H1 (cell line): Measurements from ENCODE around the gene ARHGEF26. TPM values are rescaled to one million over a fixed set of nuclear protein-coding genes. Genes with fewer than 3 reads are reported as not detected.

Experiments
- CTCF ChIA-PET: fragments of 300-600 bp; sonication (Branson Sonifier 250); formaldehyde crosslinking; loops from one replicate; lab custom pipeline; 2021; ENCODE audit not compliant: partially characterized antibody; lab: Charles Lee
- POLR2A ChIA-PET: fragments of 300-600 bp; sonication (Branson Sonifier 250); formaldehyde crosslinking; loops from one replicate; lab custom pipeline; 2021; ENCODE audit warnings: inconsistent platforms; ENCODE audit not compliant: partially characterized antibody; lab: Charles Lee
- DNase-seq, 2 experiments: peaks; one replicate each; pipeline versions ENCODE4 v3.0.0 to v3.0.0-alpha.2; 2010 to 2022; ENCODE audit warnings: low spot score in 2 of 2, low read depth in 1 of 2, mixed read lengths in 1 of 2
- FAIRE-seq: peaks from 2 replicates; lab custom pipeline; 2011; peaks lifted over from hg19 to GRCh38; lab: Jason Lieb, UNC
- H2AFZ ChIP-seq: 2 replicates; pipeline ENCODE4 v1.8.1; 2012; ENCODE audit warnings: low read length, inconsistent platforms
- H2AK5ac ChIP-seq: 2 replicates; pipeline ENCODE4 v1.6.1; 2013; ENCODE audit warnings: low read depth, low read length
- H2BK120ac ChIP-seq: replicated peaks from 2 replicates; pipeline ENCODE3; 2013; ENCODE audit warnings: low read depth, low read length, inconsistent platforms
- H2BK12ac ChIP-seq: 2 replicates; pipeline ENCODE4 v1.6.1; 2013; ENCODE audit warnings: low read depth, low read length
- H2BK15ac ChIP-seq: 2 replicates; pipeline ENCODE4 v1.6.1; 2013; ENCODE audit warnings: low read length
- H2BK20ac ChIP-seq: 2 replicates; pipeline ENCODE4 v1.6.1; 2013; ENCODE audit warnings: low read length
- H2BK5ac ChIP-seq: 2 replicates; pipeline ENCODE4 v1.6.1; 2013; ENCODE audit warnings: low read depth, low read length
- H3K14ac ChIP-seq: 2 replicates; pipeline ENCODE4 v1.6.1; 2013; ENCODE audit warnings: inconsistent platforms; ENCODE audit not compliant: insufficient read length
- H3K18ac ChIP-seq: 2 replicates; pipeline ENCODE4 v1.6.1; 2013; ENCODE audit warnings: low read length; ENCODE audit errors: extremely low read depth
- H3K23ac ChIP-seq: 2 replicates; pipeline ENCODE4 v1.6.1; 2013; ENCODE audit warnings: inconsistent platforms; ENCODE audit not compliant: insufficient read length
- H3K23me2 ChIP-seq: 2 replicates; pipeline ENCODE4 v1.6.1; 2013; ENCODE audit warnings: low read depth, low read length
- H3K27ac ChIP-seq: 2 replicates; pipeline ENCODE4 v1.6.1; 2011; ENCODE audit warnings: low read depth, low read length, inconsistent platforms
- H3K27me3 ChIP-seq, 4 experiments: replicated peaks in 1 of 4; 1 replicate in 1 of 4; 2 replicates in 3 of 4; pipeline versions ENCODE4 v1.6.1 to v1.8.1; 2011 to 2013; ENCODE audit warnings: low read length in 3 of 4, mild to moderate bottlenecking in 3 of 4, inconsistent platforms in 2 of 4, mixed read lengths in 2 of 4, moderate library complexity in 1 of 4; ENCODE audit not compliant: control insufficient read depth in 3 of 4, insufficient read depth in 3 of 4; ENCODE audit errors: extremely low read depth in 1 of 4
- H3K36me3 ChIP-seq, 4 experiments: 2 replicates each; pipeline versions ENCODE4 v1.6.1 to v1.8.1; 2011 to 2013; ENCODE audit warnings: mild to moderate bottlenecking in 4 of 4, low read length in 3 of 4, moderate library complexity in 2 of 4, control low read depth in 1 of 4, inconsistent platforms in 1 of 4; ENCODE audit not compliant: insufficient read depth in 4 of 4, control insufficient read depth in 2 of 4
- H3K4ac ChIP-seq: replicated peaks from 2 replicates; pipeline ENCODE3; 2013; ENCODE audit warnings: low read length, low read depth, mixed read lengths, inconsistent platforms; ENCODE audit not compliant: insufficient read length
- H3K4me1 ChIP-seq, 4 experiments: replicated peaks in 1 of 4; 1 replicate in 1 of 4; 2 replicates in 3 of 4; pipeline versions ENCODE4 v1.6.1 to v1.8.1; 2011 to 2013; ENCODE audit warnings: low read length in 3 of 4, inconsistent platforms in 2 of 4, mixed read lengths in 1 of 4; ENCODE audit not compliant: insufficient read depth in 4 of 4, control insufficient read depth in 3 of 4
- H3K4me2 ChIP-seq, 2 experiments: 2 replicates each; pipeline versions ENCODE4 v1.6.1 to v1.8.1; 2011 to 2013; ENCODE audit warnings: low read depth in 2 of 2, low read length in 2 of 2, control low read depth in 1 of 2, inconsistent platforms in 1 of 2, mild to moderate bottlenecking in 1 of 2; ENCODE audit not compliant: insufficient read depth in 1 of 2
- H3K4me3 ChIP-seq, 4 experiments: fragments of 200-600, 300-600 bp in 1 of 4; sonication (generic), shearing (Covaris generic), sonication (Bioruptor Twin) in 1 of 4; 2 replicates each; pipeline versions ENCODE4 v1.5.1 to v1.8.1; 2011 to 2016; ENCODE audit warnings: low read length in 4 of 4, low read depth in 3 of 4, control low read depth in 2 of 4, inconsistent platforms in 2 of 4, mild to moderate bottlenecking in 2 of 4, mixed read lengths in 1 of 4, moderate library complexity in 1 of 4; ENCODE audit not compliant: insufficient read depth in 2 of 4; ENCODE audit errors: extremely low read depth in 1 of 4
- H3K56ac ChIP-seq: replicated peaks from 2 replicates; pipeline ENCODE3; 2013; ENCODE audit warnings: low read depth, mild to moderate bottlenecking, mixed read lengths, low read length, inconsistent platforms; ENCODE audit not compliant: insufficient read length
- H3K79me1 ChIP-seq: 2 replicates; pipeline ENCODE4 v1.6.1; 2013; ENCODE audit warnings: low read depth, low read length, control low read depth
- H3K79me2 ChIP-seq, 2 experiments: 2 replicates each; pipeline versions ENCODE4 v1.6.1 to v1.8.1; 2012 to 2013; ENCODE audit warnings: low read length in 2 of 2, mild to moderate bottlenecking in 2 of 2, inconsistent platforms in 1 of 2; ENCODE audit not compliant: insufficient read depth in 2 of 2, control insufficient read depth in 1 of 2
- H3K9ac ChIP-seq, 4 experiments: replicated peaks in 1 of 4; 1 replicate in 1 of 4; 2 replicates in 3 of 4; pipeline versions ENCODE4 v1.6.1 to v1.8.1; 2011 to 2013; ENCODE audit warnings: low read depth in 3 of 4, low read length in 3 of 4, control low read depth in 2 of 4, mild to moderate bottlenecking in 2 of 4, moderate library complexity in 2 of 4, inconsistent platforms in 1 of 4; ENCODE audit errors: extremely low read depth in 1 of 4
- H3K9me3 ChIP-seq, 2 experiments: 2 replicates each; pipeline versions ENCODE4 v1.6.1 to v1.8.1; 2012 to 2013; ENCODE audit warnings: mild to moderate bottlenecking in 2 of 2, moderate library complexity in 2 of 2, control low read depth in 1 of 2, inconsistent platforms in 1 of 2, low read depth in 1 of 2, low read length in 1 of 2, mixed read lengths in 1 of 2; ENCODE audit not compliant: insufficient read depth in 2 of 2
- H4K20me1 ChIP-seq, 2 experiments: replicated peaks in 1 of 2; 2 replicates each; pipeline versions ENCODE3 to v1.8.1; 2011 to 2013; ENCODE audit warnings: inconsistent platforms in 2 of 2, low read length in 2 of 2, mild to moderate bottlenecking in 1 of 2; ENCODE audit not compliant: insufficient read depth in 2 of 2, control insufficient read depth in 1 of 2
- H4K5ac ChIP-seq: 2 replicates; pipeline ENCODE4 v1.6.1; 2013; ENCODE audit warnings: low read length, low read depth, mixed read lengths, inconsistent platforms; ENCODE audit not compliant: insufficient read length
- H4K8ac ChIP-seq: 2 replicates; pipeline ENCODE4 v1.8.0; 2013; ENCODE audit warnings: mild to moderate bottlenecking, moderate library complexity, low read length, inconsistent platforms; ENCODE audit not compliant: insufficient read depth; ENCODE audit errors: extremely low read depth
- H4K91ac ChIP-seq: replicated peaks from 2 replicates; pipeline ENCODE3; 2013; ENCODE audit warnings: low read length, mixed read lengths, inconsistent platforms; ENCODE audit not compliant: insufficient read length
- ATF3 ChIP-seq: IDR thresholded peaks from 2 replicates; pipeline ENCODE4 v1.6.1; 2011; ENCODE audit warnings: low read depth, mild to moderate bottlenecking, low read length; ENCODE audit not compliant: insufficient read depth
- BCL11A ChIP-seq, 2 experiments: IDR thresholded peaks; one replicate each; pipeline ENCODE4 v1.6.1; 2011; ENCODE audit warnings: low read depth in 2 of 2, low read length in 2 of 2, mild to moderate bottlenecking in 2 of 2
- CEBPB ChIP-seq: IDR thresholded peaks from 2 replicates; pipeline ENCODE4 v1.6.1; 2012; ENCODE audit warnings: low read depth, low read length
- CHD1 ChIP-seq: IDR thresholded peaks from 2 replicates; pipeline ENCODE4 v1.6.1; 2012; ENCODE audit warnings: low read depth, low read length, improper control_type of control experiment
- CHD2 ChIP-seq: IDR thresholded peaks from 2 replicates; pipeline ENCODE4 v1.6.1; 2012; ENCODE audit warnings: low read length, improper control_type of control experiment
- EZH2 ChIP-seq: fragments of 200-600 bp; sonication (generic); IDR thresholded peaks from 2 replicates; pipeline ENCODE4 v1.7.1; 2012; ENCODE audit warnings: low read depth, mild to moderate bottlenecking, moderate library complexity, low read length, inconsistent platforms; ENCODE audit not compliant: severe bottlenecking
- FOSL1 ChIP-seq: IDR thresholded peaks from 2 replicates; pipeline ENCODE4 v1.6.1; 2011; ENCODE audit warnings: mild to moderate bottlenecking, low read depth, low read length, moderate library complexity; ENCODE audit not compliant: insufficient read depth
- KDM5A ChIP-seq: fragments of 200-600 bp; IDR thresholded peaks from 2 replicates; pipeline ENCODE4 v1.7.1; 2012; ENCODE audit warnings: mild to moderate bottlenecking, low read length, inconsistent platforms, mixed read lengths
- MAFK ChIP-seq: IDR thresholded peaks from 2 replicates; pipeline ENCODE4 v1.6.1; 2012; ENCODE audit warnings: low read depth, mild to moderate bottlenecking, improper control_type of control experiment, low read length
- POLR2AphosphoS5 ChIP-seq: IDR thresholded peaks from 2 replicates; pipeline ENCODE4 v1.6.1; 2011; ENCODE audit warnings: low read depth, low read length
- SP4 ChIP-seq: IDR thresholded peaks from 2 replicates; pipeline ENCODE4 v1.6.1; 2012; ENCODE audit warnings: low read length, inconsistent platforms
- TAF1 ChIP-seq: IDR thresholded peaks from 2 replicates; pipeline ENCODE4 v1.6.1; 2011; ENCODE audit warnings: mild to moderate bottlenecking, low read depth, low read length
- TCF12 ChIP-seq: IDR thresholded peaks from 2 replicates; pipeline ENCODE4 v1.6.1; 2011; ENCODE audit warnings: low read depth, mild to moderate bottlenecking, low read length
- TEAD4 ChIP-seq: IDR thresholded peaks from 2 replicates; pipeline ENCODE4 v1.6.1; 2012; ENCODE audit warnings: low read depth, low read length, inconsistent platforms, mixed read lengths
- WGBS, 2 experiments: shearing (Covaris generic) in 1 of 2; methylation state at CpG; one replicate each; pipeline versions ENCODE4 v1.1.6 to v1.1.7; 2013 to 2015; ENCODE audit warnings: low lambda C conversion rate in 2 of 2, mixed read lengths in 2 of 2, inconsistent platforms in 1 of 2, low coverage in 1 of 2, missing lambda C conversion rate in 1 of 2; ENCODE audit not compliant: insufficient replicate concordance in 2 of 2, insufficient coverage in 1 of 2, insufficient read length in 1 of 2; ENCODE audit errors: extremely low coverage in 1 of 2, missing lambda C conversion rate in 1 of 2; 5-methylcytosine and 5-hydroxymethylcytosine counted together
- polyA plus RNA-seq, 7 experiments: library from polyadenylated mRNA; depleted of rRNA in 3 of 7; stranded (reverse) in 5 of 7; unstranded in 2 of 7; fragments of >200 nt in 5 of 7; fragments of 200-250 nt in 2 of 7; gene quantifications; 1 replicate in 5 of 7; 2 replicates in 1 of 7; 4 replicates in 1 of 7; pipeline versions ENCODE4 v1.2.1 to v1.2.3, GENCODE V29; 2011 to 2013; ENCODE audit warnings: missing spikeins in 2 of 7, mixed read lengths in 2 of 7
- total RNA-seq: library from RNA; stranded (reverse); fragmentation: NEBNext Ultra II Directional; extraction: Animal tissue kit (Norgen Biotek cat#: 25700); gene quantifications from 2 replicates; pipeline ENCODE4 v1.2.1, GENCODE V29; 2021
- TF ChIP-seq, protein P1 (sequence below): IDR thresholded peaks from 2 replicates; pipeline ENCODE4 v1.6.1; 2012; ENCODE audit warnings: inconsistent platforms

The ARHGEF26 gene
- total and polyA plus RNA-seq, 2 of the 8 experiments (the other 6 are each of a cell fraction or from before 2014, with no cell fraction given): 3.1 to 15.6 TPM

GRCh38 chr3:154301561-154301960 is 180.4 kb downstream of the ARHGEF26 start:
- Histone ChIP-seq H2BK15ac (no peak overlapping the region), H3K79me2 (no peaks in the 10 kb centered on the region), H2AFZ (no peak overlapping the region), H3K23me2 (no peaks in the 10 kb centered on the region), H3K18ac (no peak overlapping the region), H3K9ac (no peak overlapping the region), H3K14ac (no peak overlapping the region), H2BK20ac (no peak overlapping the region), H2AK5ac (no peak overlapping the region), H3K36me3 (peaks cover 17 to 91% (median 58%) of the 10 kb centered on the region in 4 experiments), H4K20me1 (peaks cover 0 to 1% of the 10 kb centered on the region in 2 experiments), H3K9me3 (no peaks in the 10 kb centered on the region), H3K4ac (no peak overlapping the region), H3K23ac (no peak overlapping the region), H2BK120ac (no peak overlapping the region), H4K5ac (no peak overlapping the region), H2BK5ac (no peak overlapping the region), H3K27me3 (no peaks in the 10 kb centered on the region), H3K4me3 (no peak overlapping the region), H3K56ac (no peak overlapping the region), H3K27ac (no peak overlapping the region), H4K8ac (no peak overlapping the region), H3K4me1 (no peaks in the 10 kb centered on the region), H2BK12ac (no peak overlapping the region), H4K91ac (no peak overlapping the region), H3K4me2 (no peak overlapping the region), H3K79me1 (no peaks in the 10 kb centered on the region)
- DNase-seq: no peak
- FAIRE-seq: no peak
- 86% methylated on average over 3 of the region's 3 CpGs; no CpG with 5 or more reads in 1 of the 2 experiments for WGBS, 2 experiments
- ChIA-PET POLR2A (no interaction called here), CTCF (interaction anchor here (0.6 to 1.5 kb wide), 3 partner anchors 10 to 18 kb away, joined by 3 to 4 read pairs (median 3); no protein-coding TSS in a partner anchor)
- TF ChIP-seq SP4 (no peak), KDM5A (no peak), TEAD4 (no peak), MAFK (no peak), POLR2AphosphoS5 (no peak), EZH2 (no peak), CHD1 (no peak), ATF3 (no peak), TCF12 (no peak), BCL11A (IDR thresholded peaks at IDR 0.05; ENCODE audit: low read depth in 2 of 2, low read length in 2 of 2) (no peak), CEBPB (no peak), TAF1 (no peak), FOSL1 (no peak), CHD2 (no peak)
- TF ChIP-seq, protein P1, sequence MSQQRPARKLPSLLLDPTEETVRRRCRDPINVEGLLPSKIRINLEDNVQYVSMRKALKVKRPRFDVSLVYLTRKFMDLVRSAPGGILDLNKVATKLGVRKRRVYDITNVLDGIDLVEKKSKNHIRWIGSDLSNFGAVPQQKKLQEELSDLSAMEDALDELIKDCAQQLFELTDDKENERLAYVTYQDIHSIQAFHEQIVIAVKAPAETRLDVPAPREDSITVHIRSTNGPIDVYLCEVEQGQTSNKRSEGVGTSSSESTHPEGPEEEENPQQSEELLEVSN: no peak
